ENCODE measurements around the gene IGSF21. TPM values are rescaled to one million over a fixed set of nuclear protein-coding genes. Genes with fewer than 3 reads are reported as not detected.

IGSF21 gene
- polyA plus RNA-seq, 1 of the 3 experiments (the other 2 are of a cell fraction): not detected

GRCh38 chr1:18307329-18307898, 199.8 kb downstream of the IGSF21 start:
- H3K36me3 ChIP-seq (replicated peaks in 1 of 2; ENCODE audit: control insufficient read depth in 1 of 2, insufficient read depth in 2 of 2, low read length in 1 of 2): no peaks in the 10 kb centered on the region
- no peak overlapping the region for H2AFZ ChIP-seq (ENCODE audit: low read depth)
- ChIA-PET CTCF (interaction anchor here (1.2 to 4.3 kb wide), 7 partner anchors 8 to 75 kb away, joined by 3 to 23 read pairs (median 3); no protein-coding TSS in a partner anchor), POLR2A (no interaction called here)
- H3K4me1 ChIP-seq (ENCODE audit: control insufficient read depth in 1 of 2, insufficient read depth in 2 of 2, low read depth in 1 of 2, low read length in 1 of 2): no peaks in the 10 kb centered on the region; a peak in 1 of 4 replicates
- no peaks in the 10 kb centered on the region for H3F3A ChIP-seq (replicated peaks; ENCODE audit: insufficient read depth)
- no peak overlapping the region for H3K4me2 ChIP-seq
- WGBS (ENCODE audit: low lambda C conversion rate): 43% methylated on average over 10 of the region's 13 CpGs
- no peak for DNase-seq
- no peaks in the 10 kb centered on the region for H3K9me2 ChIP-seq
- no peaks in the 10 kb centered on the region for H3K27me3 ChIP-seq (ENCODE audit: insufficient read depth)
- H4K20me1 ChIP-seq (ENCODE audit: insufficient read depth): no peaks in the 10 kb centered on the region
- no peak overlapping the region for H3K27ac ChIP-seq (ENCODE audit: low read depth in 2 of 2, low read length in 1 of 2)
- no peak overlapping the region for H3K9ac ChIP-seq
- no peaks in the 10 kb centered on the region for H3K9me3 ChIP-seq
- TF ChIP-seq SMC3 (IDR thresholded peaks at IDR 0.05; ENCODE audit: low read depth, low read length) (no peak), TCF12 (IDR thresholded peaks at IDR 0.05) (no peak), USF2 (IDR thresholded peaks at IDR 0.05; ENCODE audit: borderline replicate concordance, low read depth, low read length) (no peak), CTCF (IDR thresholded peaks at IDR 0.05) (no peak), USF1 (IDR thresholded peaks at IDR 0.05; ENCODE audit: borderline replicate concordance, low read depth) (no peak), MEF2A (IDR thresholded peaks at IDR 0.05; ENCODE audit: borderline replicate concordance, low read depth) (no peak), NFIC (IDR thresholded peaks at IDR 0.05; ENCODE audit: borderline replicate concordance) (no peak), FOXJ3 (CRISPR knock-in tag; IDR thresholded peaks at IDR 0.05) (no peak)
- H3K4me3 ChIP-seq (ENCODE audit: low read depth in 2 of 2, low read length in 1 of 2): no peak overlapping the region
- H3K79me2 ChIP-seq (ENCODE audit: insufficient read depth): no peaks in the 10 kb centered on the region

GRCh38 chr1:18309552-18310155, 202.1 kb downstream of the IGSF21 start:
- Histone ChIP-seq H3K4me1 (ENCODE audit: control insufficient read depth in 1 of 2, insufficient read depth in 2 of 2, low read depth in 1 of 2, low read length in 1 of 2) (no peaks in the 10 kb centered on the region; a peak in 1 of 4 replicates), H3F3A (replicated peaks; ENCODE audit: insufficient read depth) (no peaks in the 10 kb centered on the region), H3K4me2 (no peak overlapping the region), H4K20me1 (ENCODE audit: insufficient read depth) (no peaks in the 10 kb centered on the region), H3K36me3 (replicated peaks in 1 of 2; ENCODE audit: control insufficient read depth in 1 of 2, insufficient read depth in 2 of 2, low read length in 1 of 2) (no peaks in the 10 kb centered on the region), H2AFZ (ENCODE audit: low read depth) (no peak overlapping the region), H3K9me3 (no peaks in the 10 kb centered on the region), H3K9me2 (no peaks in the 10 kb centered on the region), H3K79me2 (ENCODE audit: insufficient read depth) (no peaks in the 10 kb centered on the region), H3K27me3 (ENCODE audit: insufficient read depth) (no peaks in the 10 kb centered on the region), H3K9ac (no peak overlapping the region), H3K4me3 (ENCODE audit: low read depth in 2 of 2, low read length in 1 of 2) (no peak overlapping the region), H3K27ac (ENCODE audit: low read depth in 2 of 2, low read length in 1 of 2) (no peak overlapping the region)
- no peak for DNase-seq
- TF ChIP-seq RFX5 (IDR thresholded peaks at IDR 0.05; ENCODE audit: low read length) (no peak), RXRA (IDR thresholded peaks at IDR 0.05; ENCODE audit: borderline replicate concordance, low read depth) (no peak), NFIC (IDR thresholded peaks at IDR 0.05; ENCODE audit: borderline replicate concordance) (no peak), CHD2 (IDR thresholded peaks at IDR 0.05; ENCODE audit: low read length, partially characterized antibody) (no peak), POLR2AphosphoS5 (IDR thresholded peaks at IDR 0.05; ENCODE audit: low read depth, low read length) (no peak), ELF1 (IDR thresholded peaks at IDR 0.05) (no peak), IRF3 (IDR thresholded peaks at IDR 0.05; ENCODE audit: low read depth, low read length) (no peak)
- 47% methylated on average over 7 of the region's 10 CpGs for WGBS (ENCODE audit: low lambda C conversion rate)
- CTCF ChIA-PET: interaction anchor here (1.2 to 4.3 kb wide), 5 partner anchors 10 to 386 kb away, joined by 3 to 23 read pairs (median 3); no protein-coding TSS in a partner anchor
- POLR2A ChIA-PET: no interaction called here
